ENCODE measurements around the gene KCNJ16. TPM values are rescaled to one million over a fixed set of nuclear protein-coding genes. Genes with fewer than 3 reads are reported as not detected.

The KCNJ16 gene
- total RNA-seq, 1 donor from 2014 or later, result 1.1 TPM

GRCh38 chr17:70095455-70095854 is 20.4 kb downstream of the KCNJ16 start:
- no peak for DNase-seq (ENCODE audit: low spot score)
- no peak for ATAC-seq

- DNase-seq (ENCODE audit: low spot score) (no peak), ATAC-seq (no peak)
Observed at GRCh38 chr17:70096861-70097260, 21.8 kb downstream of the KCNJ16 start.

GRCh38 chr17:70098030-70098429 is 23.0 kb downstream of the KCNJ16 start:
- ATAC-seq, result no peak
- no peak for DNase-seq (ENCODE audit: low spot score)

GRCh38 chr17:70099294-70099693 is 24.3 kb downstream of the KCNJ16 start:
- DNase-seq (ENCODE audit: low spot score) (no peak), ATAC-seq (no peak)

- ATAC-seq, result no peak
Observed at GRCh38 chr17:70099884-70100283, 24.9 kb downstream of the KCNJ16 start.

GRCh38 chr17:70100983-70101382 is 26.0 kb downstream of the KCNJ16 start:
- no peak for DNase-seq (ENCODE audit: low spot score)

More at GRCh38 chr17:70099884-70100283, 24.9 kb downstream of the KCNJ16 start:
- no peak for DNase-seq (ENCODE audit: low spot score)

GRCh38 chr17:70102531-70102930 is 27.5 kb downstream of the KCNJ16 start:
- no peak for ATAC-seq
- no peak for DNase-seq (ENCODE audit: low spot score)

More at GRCh38 chr17:70100983-70101382, 26.0 kb downstream of the KCNJ16 start:
- no peak for ATAC-seq

- no peak for DNase-seq (ENCODE audit: low spot score)
- ATAC-seq, result no peak
Observed at GRCh38 chr17:70104791-70105523, 29.9 kb downstream of the KCNJ16 start.

- DNase-seq (ENCODE audit: low spot score) (no peak), ATAC-seq (no peak)
Observed at GRCh38 chr17:70105641-70106040, 30.6 kb downstream of the KCNJ16 start.

- DNase-seq (ENCODE audit: low spot score) (no peak), ATAC-seq (no peak)
Observed at GRCh38 chr17:70106551-70106950, 31.5 kb downstream of the KCNJ16 start.

GRCh38 chr17:70107441-70107840 is 32.4 kb downstream of the KCNJ16 start:
- ATAC-seq (no peak), DNase-seq (ENCODE audit: low spot score) (no peak)

GRCh38 chr17:70107904-70108565 is 33.0 kb downstream of the KCNJ16 start:
- no peak for ATAC-seq
- no peak for DNase-seq (ENCODE audit: low spot score)

- no peak for DNase-seq (ENCODE audit: low spot score)
- ATAC-seq, result no peak
Observed at GRCh38 chr17:70109497-70109896, 34.5 kb downstream of the KCNJ16 start.

- ATAC-seq (no peak), DNase-seq (ENCODE audit: low spot score) (no peak)
Observed at GRCh38 chr17:70110443-70110880, 35.4 kb downstream of the KCNJ16 start.

- ATAC-seq (no peak), DNase-seq (ENCODE audit: low spot score) (no peak)
Observed at GRCh38 chr17:70111201-70111600, 36.2 kb downstream of the KCNJ16 start.

GRCh38 chr17:70114405-70114804 is 39.4 kb downstream of the KCNJ16 start:
- no peak for DNase-seq (ENCODE audit: low spot score)
- ATAC-seq, result no peak

GRCh38 chr17:70115126-70115525 is 40.1 kb downstream of the KCNJ16 start:
- no peak for ATAC-seq
- no peak for DNase-seq (ENCODE audit: low spot score)

GRCh38 chr17:70116919-70117318 is 41.9 kb downstream of the KCNJ16 start:
- ATAC-seq (no peak), DNase-seq (ENCODE audit: low spot score) (no peak)

- ATAC-seq, result no peak
- DNase-seq (ENCODE audit: low spot score), result no peak
Observed at GRCh38 chr17:70119545-70119944, 44.5 kb downstream of the KCNJ16 start.

- ATAC-seq, result no peak
Observed at GRCh38 chr17:70119983-70120382, 45.0 kb downstream of the KCNJ16 start.

GRCh38 chr17:70120425-70120824 is 45.4 kb downstream of the KCNJ16 start:
- no peak for ATAC-seq

More at GRCh38 chr17:70119983-70120382, 45.0 kb downstream of the KCNJ16 start:
- no peak for DNase-seq (ENCODE audit: low spot score)

GRCh38 chr17:70121126-70121525 is 46.1 kb downstream of the KCNJ16 start:
- ATAC-seq, result no peak
- no peak for DNase-seq (ENCODE audit: low spot score)

More at GRCh38 chr17:70120425-70120824, 45.4 kb downstream of the KCNJ16 start:
- no peak for DNase-seq (ENCODE audit: low spot score)
